AG09309 (cell line): ENCODE results near the gene TMEM176A.

Source experiments
- DNase-seq: peaks from one replicate; pipeline ENCODE4 v3.0.0-alpha.2; 2010; ENCODE audit warnings: low read depth
- H3K4me3 ChIP-seq: 2 replicates; pipeline ENCODE4 v1.5.1; 2011; ENCODE audit warnings: mild to moderate bottlenecking, low read depth, low read length, moderate library complexity; ENCODE audit not compliant: control insufficient read depth
- TF ChIP-seq, protein P1 (sequence below): IDR thresholded peaks from 2 replicates; pipeline ENCODE4 v1.5.1; 2011; ENCODE audit warnings: mild to moderate bottlenecking, low read depth, low read length, inconsistent platforms; ENCODE audit not compliant: insufficient read depth, control insufficient read depth; ENCODE audit errors: missing control alignments

TMEM176A gene

DNA sequence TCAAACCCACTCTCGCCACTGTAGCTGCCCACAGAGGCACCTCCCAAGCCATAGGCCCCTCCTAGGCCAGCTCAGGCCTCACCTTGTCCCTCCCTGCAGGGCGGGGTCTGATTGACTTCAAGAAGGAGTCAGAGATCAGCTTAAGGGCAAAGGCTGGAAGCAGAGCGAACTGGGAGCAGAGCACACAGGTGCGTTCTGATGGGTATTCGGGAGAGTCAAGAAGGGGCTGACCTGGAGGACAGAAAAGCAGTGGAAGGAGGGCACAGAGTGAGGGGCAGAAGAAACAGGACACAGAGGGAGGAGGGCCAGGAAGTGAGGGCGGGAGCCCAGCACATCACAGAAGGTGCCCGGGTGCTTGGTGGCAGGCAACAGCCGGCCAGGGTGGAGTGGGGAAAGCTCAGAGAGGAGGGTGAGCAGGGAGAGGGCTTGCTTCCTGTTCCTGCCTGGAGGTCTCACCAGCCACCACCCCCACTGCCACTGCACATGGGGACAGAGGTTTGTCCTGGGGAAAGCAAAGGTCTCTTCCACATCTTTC lies 51.9 kb downstream of the TMEM176A start, which contains the start of gene AOC1:
AOC1 (plus strand) TSS at position 147 of the 535 bp plus-strand sequence. CDS start 3,954 bp downstream, outside the sequence.
- no peak within 1 kb of the TSS for H3K4me3 ChIP-seq
- DNase-seq, result no peak
- TF ChIP-seq, protein P1, sequence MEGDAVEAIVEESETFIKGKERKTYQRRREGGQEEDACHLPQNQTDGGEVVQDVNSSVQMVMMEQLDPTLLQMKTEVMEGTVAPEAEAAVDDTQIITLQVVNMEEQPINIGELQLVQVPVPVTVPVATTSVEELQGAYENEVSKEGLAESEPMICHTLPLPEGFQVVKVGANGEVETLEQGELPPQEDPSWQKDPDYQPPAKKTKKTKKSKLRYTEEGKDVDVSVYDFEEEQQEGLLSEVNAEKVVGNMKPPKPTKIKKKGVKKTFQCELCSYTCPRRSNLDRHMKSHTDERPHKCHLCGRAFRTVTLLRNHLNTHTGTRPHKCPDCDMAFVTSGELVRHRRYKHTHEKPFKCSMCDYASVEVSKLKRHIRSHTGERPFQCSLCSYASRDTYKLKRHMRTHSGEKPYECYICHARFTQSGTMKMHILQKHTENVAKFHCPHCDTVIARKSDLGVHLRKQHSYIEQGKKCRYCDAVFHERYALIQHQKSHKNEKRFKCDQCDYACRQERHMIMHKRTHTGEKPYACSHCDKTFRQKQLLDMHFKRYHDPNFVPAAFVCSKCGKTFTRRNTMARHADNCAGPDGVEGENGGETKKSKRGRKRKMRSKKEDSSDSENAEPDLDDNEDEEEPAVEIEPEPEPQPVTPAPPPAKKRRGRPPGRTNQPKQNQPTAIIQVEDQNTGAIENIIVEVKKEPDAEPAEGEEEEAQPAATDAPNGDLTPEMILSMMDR, result no peak

DNA sequence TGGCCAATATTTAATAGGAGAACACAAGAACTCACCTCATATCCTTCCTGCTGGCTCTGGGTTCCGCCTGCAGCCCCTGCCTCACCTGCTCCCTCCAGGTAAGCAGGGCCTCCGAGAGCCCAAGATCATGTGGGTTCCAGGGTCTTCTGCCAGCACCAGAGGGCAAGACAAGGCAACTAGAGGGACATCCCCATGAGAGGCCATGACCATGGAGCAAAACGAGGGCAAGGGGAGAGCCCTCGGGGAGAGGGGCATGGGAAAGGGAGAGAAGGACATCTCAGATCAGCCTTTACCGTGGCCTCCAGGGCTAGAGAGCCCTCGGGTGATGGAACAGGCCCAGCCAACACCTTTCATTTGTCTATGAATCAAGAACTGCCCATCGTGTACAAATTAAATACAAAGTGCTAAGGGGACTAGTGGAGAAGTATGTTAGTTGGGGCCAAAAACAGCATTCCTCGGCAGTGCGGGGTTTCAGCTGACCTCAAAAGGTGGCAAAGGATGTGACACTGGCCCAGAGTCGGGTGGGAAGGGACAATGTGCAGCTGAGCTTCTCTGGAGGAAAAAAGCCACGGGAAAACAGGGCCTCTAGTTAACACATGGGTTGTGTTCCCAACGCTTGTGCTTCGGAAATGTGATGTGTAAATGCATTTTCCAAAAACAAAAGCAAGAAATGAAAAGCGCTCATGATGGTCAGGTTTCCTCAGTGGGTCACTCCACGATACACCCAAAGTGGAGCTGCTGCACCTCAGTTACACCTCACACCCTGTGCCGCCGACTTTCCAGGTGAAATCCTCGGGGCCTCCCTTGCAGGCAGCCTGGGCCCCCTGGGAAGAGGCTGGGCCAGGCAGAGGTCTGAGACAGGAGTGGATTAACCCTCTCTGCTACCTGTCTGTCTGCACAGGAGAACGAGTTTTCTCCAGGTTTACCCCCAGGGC lies 53.8 kb downstream of the TMEM176A start:
- no peak for DNase-seq
- TF ChIP-seq, protein P1, result no peak
- H3K4me3 ChIP-seq, result no peak overlapping the region
